Astrocyte (in vitro differentiated cells and primary cell): Measurements from ENCODE around the gene WDHD1. TPM values are rescaled to one million over a fixed set of nuclear protein-coding genes. Genes with fewer than 3 reads are reported as not detected.

Experiments
- DNase-seq: peaks from one replicate; pipeline ENCODE4 v3.0.0-alpha.2; 2010; ENCODE audit warnings: low read depth
- FAIRE-seq: peaks from 2 replicates; lab custom pipeline; 2011; peaks lifted over from hg19 to GRCh38; lab: Jason Lieb, UNC
- H2AFZ ChIP-seq: 2 replicates; pipeline ENCODE4 v1.6.0; 2012; ENCODE audit warnings: low read depth, low read length, inconsistent platforms
- H3K27ac ChIP-seq: 2 replicates; pipeline ENCODE4 v1.5.1; 2011; ENCODE audit warnings: low read depth, low read length, inconsistent platforms
- H3K27me3 ChIP-seq: 2 replicates; pipeline ENCODE4 v1.6.0; 2011; ENCODE audit warnings: low read length, inconsistent platforms; ENCODE audit not compliant: insufficient read depth
- H3K36me3 ChIP-seq: 2 replicates; pipeline ENCODE4 v1.5.1; 2011; ENCODE audit warnings: low read length, inconsistent platforms; ENCODE audit not compliant: insufficient read depth
- H3K4me1 ChIP-seq: 2 replicates; pipeline ENCODE4 v1.5.1; 2011; ENCODE audit warnings: low read length, inconsistent platforms; ENCODE audit not compliant: insufficient read depth
- H3K4me2 ChIP-seq: 2 replicates; pipeline ENCODE4 v1.6.0; 2012; ENCODE audit warnings: low read length, inconsistent platforms
- H3K4me3 ChIP-seq: 2 replicates; pipeline ENCODE4 v1.5.1; 2011; ENCODE audit warnings: low read depth, mild to moderate bottlenecking, low read length, inconsistent platforms; ENCODE audit not compliant: insufficient read depth
- H3K79me2 ChIP-seq: 2 replicates; pipeline ENCODE4 v1.6.0; 2012; ENCODE audit warnings: mild to moderate bottlenecking, low read length, inconsistent platforms; ENCODE audit not compliant: insufficient read depth
- H3K9ac ChIP-seq: 2 replicates; pipeline ENCODE4 v1.6.0; 2012; ENCODE audit warnings: mild to moderate bottlenecking, low read length, inconsistent platforms
- H3K9me3 ChIP-seq: 2 replicates; pipeline ENCODE4 v1.5.1; 2012; ENCODE audit warnings: low read depth, mild to moderate bottlenecking, low read length, inconsistent platforms; ENCODE audit not compliant: insufficient read depth
- H4K20me1 ChIP-seq: 2 replicates; pipeline ENCODE4 v1.6.0; 2012; ENCODE audit warnings: low read length, inconsistent platforms; ENCODE audit not compliant: insufficient read depth
- H3K27ac Mint-ChIP-seq: one replicate; pipeline ENCODE4 v1.8.0; 2021; ENCODE audit warnings: mild to moderate bottlenecking, mixed read lengths; ENCODE audit not compliant: unreplicated experiment
- H3K27me3 Mint-ChIP-seq: one replicate; pipeline ENCODE4 v1.8.0; 2021; ENCODE audit warnings: low read depth, mixed read lengths; ENCODE audit not compliant: unreplicated experiment
- H3K36me3 Mint-ChIP-seq: one replicate; pipeline ENCODE4 v1.8.0; 2021; ENCODE audit warnings: low read depth, mixed read lengths; ENCODE audit not compliant: unreplicated experiment
- H3K4me1 Mint-ChIP-seq: one replicate; pipeline ENCODE4 v1.8.0; 2021; ENCODE audit warnings: low read depth, mixed read lengths; ENCODE audit not compliant: unreplicated experiment
- H3K4me3 Mint-ChIP-seq: one replicate; pipeline ENCODE4 v1.8.0; 2021; ENCODE audit warnings: mild to moderate bottlenecking, moderate library complexity, mixed read lengths; ENCODE audit not compliant: unreplicated experiment
- H3K9me3 Mint-ChIP-seq: one replicate; pipeline ENCODE4 v1.8.0; 2021; ENCODE audit warnings: mild to moderate bottlenecking, mixed read lengths; ENCODE audit not compliant: unreplicated experiment
- EZH2 ChIP-seq: IDR thresholded peaks from 2 replicates; pipeline ENCODE4 v1.6.1; 2012; ENCODE audit warnings: mild to moderate bottlenecking, low read length, inconsistent platforms; ENCODE audit not compliant: insufficient read depth
- total RNA-seq: library from RNA; stranded (reverse); gene quantifications from 2 replicates; pipeline ENCODE4 v1.2.1, GENCODE V29; 2021
- TF ChIP-seq, protein P1 (sequence below): IDR thresholded peaks from 2 replicates; pipeline ENCODE4 v1.5.1; 2011; ENCODE audit warnings: low read depth, mild to moderate bottlenecking, inconsistent platforms, low read length, moderate library complexity; ENCODE audit not compliant: insufficient read depth

WDHD1 gene
- total RNA-seq, 1 donor from 2014 or later: 9.3 TPM

DNA sequence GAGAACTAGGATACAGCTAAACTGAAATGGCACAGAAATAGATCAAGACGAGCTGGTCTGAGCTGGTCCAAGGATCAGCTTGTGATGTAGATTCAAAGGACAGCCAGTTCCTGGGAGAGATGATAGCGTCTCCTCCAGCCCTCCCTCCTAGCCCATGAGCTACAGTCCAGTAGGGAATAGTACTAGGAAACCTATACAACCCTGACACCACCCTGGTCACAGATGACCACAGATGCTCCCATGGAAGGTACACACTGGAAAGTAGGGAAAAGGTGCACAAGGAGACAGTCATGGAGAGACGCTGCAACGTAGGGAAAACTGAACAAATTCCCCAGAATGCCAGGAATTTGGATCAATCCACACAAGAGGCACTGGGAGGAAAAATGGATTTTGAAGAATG is 131.2 kb downstream of the WDHD1 start:
- no peaks in the 10 kb centered on the region for H3K79me2 ChIP-seq
- no peaks in the 10 kb centered on the region for H3K36me3 ChIP-seq
- Mint-ChIP-seq H3K4me1 (peaks cover 8% of the 10 kb centered on the region), H3K27me3 (no peaks in the 10 kb centered on the region), H3K9me3 (no peaks in the 10 kb centered on the region), H3K4me3 (no peak overlapping the region), H3K36me3 (no peaks in the 10 kb centered on the region), H3K27ac (no peak overlapping the region)
- H3K27me3 ChIP-seq: no peaks in the 10 kb centered on the region
- no peak overlapping the region for H3K27ac ChIP-seq
- FAIRE-seq (no peak), DNase-seq (no peak)
- no peak overlapping the region for H3K9ac ChIP-seq
- H3K4me2 ChIP-seq: no peak overlapping the region
- H3K4me1 ChIP-seq: no peaks in the 10 kb centered on the region
- TF ChIP-seq, protein P1, sequence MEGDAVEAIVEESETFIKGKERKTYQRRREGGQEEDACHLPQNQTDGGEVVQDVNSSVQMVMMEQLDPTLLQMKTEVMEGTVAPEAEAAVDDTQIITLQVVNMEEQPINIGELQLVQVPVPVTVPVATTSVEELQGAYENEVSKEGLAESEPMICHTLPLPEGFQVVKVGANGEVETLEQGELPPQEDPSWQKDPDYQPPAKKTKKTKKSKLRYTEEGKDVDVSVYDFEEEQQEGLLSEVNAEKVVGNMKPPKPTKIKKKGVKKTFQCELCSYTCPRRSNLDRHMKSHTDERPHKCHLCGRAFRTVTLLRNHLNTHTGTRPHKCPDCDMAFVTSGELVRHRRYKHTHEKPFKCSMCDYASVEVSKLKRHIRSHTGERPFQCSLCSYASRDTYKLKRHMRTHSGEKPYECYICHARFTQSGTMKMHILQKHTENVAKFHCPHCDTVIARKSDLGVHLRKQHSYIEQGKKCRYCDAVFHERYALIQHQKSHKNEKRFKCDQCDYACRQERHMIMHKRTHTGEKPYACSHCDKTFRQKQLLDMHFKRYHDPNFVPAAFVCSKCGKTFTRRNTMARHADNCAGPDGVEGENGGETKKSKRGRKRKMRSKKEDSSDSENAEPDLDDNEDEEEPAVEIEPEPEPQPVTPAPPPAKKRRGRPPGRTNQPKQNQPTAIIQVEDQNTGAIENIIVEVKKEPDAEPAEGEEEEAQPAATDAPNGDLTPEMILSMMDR: no peak
- no peak for TF ChIP-seq EZH2
- H3K9me3 ChIP-seq: no peaks in the 10 kb centered on the region
- no peak overlapping the region for H2AFZ ChIP-seq
- no peak overlapping the region for H3K4me3 ChIP-seq
- H4K20me1 ChIP-seq: no peaks in the 10 kb centered on the region

DNA sequence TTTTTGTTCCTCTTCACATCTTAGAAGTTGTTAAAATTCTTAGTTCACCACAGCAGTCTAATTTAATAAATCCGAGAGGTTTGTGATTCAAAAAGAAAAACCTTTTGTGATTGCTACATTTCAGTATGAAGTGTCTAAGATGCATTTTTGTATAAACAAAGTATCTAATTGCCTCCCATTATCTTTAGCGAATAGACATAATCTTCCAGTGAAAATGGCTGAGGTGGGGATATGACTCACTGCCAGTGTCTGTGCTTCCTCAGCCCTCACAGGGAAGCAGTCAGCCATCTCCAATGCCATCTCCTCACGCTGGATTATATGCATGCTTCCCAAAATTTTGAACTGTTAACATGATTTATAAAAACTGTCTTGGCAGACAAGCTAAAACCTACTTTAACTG is 131.9 kb downstream of the WDHD1 start:
- H2AFZ ChIP-seq: no peak overlapping the region
- no peak overlapping the region for H3K27ac ChIP-seq
- no peaks in the 10 kb centered on the region for H3K27me3 Mint-ChIP-seq
- no peaks in the 10 kb centered on the region for H4K20me1 ChIP-seq
- H3K4me1 Mint-ChIP-seq: peaks cover 5% of the 10 kb centered on the region
- H3K27ac Mint-ChIP-seq: no peak overlapping the region
- no peak overlapping the region for H3K4me2 ChIP-seq
- no peak overlapping the region for H3K4me3 ChIP-seq
- H3K79me2 ChIP-seq: no peaks in the 10 kb centered on the region
- H3K36me3 Mint-ChIP-seq: no peaks in the 10 kb centered on the region
- no peak overlapping the region for H3K9ac ChIP-seq
- no peak for TF ChIP-seq EZH2
- TF ChIP-seq, protein P1: no peak
- H3K9me3 ChIP-seq: no peaks in the 10 kb centered on the region
- no peaks in the 10 kb centered on the region for H3K36me3 ChIP-seq
- no peaks in the 10 kb centered on the region for H3K9me3 Mint-ChIP-seq
- no peaks in the 10 kb centered on the region for H3K27me3 ChIP-seq
- no peak overlapping the region for H3K4me3 Mint-ChIP-seq
- FAIRE-seq (no peak), DNase-seq (peak; percentile 21)
- H3K4me1 ChIP-seq: no peaks in the 10 kb centered on the region

DNA sequence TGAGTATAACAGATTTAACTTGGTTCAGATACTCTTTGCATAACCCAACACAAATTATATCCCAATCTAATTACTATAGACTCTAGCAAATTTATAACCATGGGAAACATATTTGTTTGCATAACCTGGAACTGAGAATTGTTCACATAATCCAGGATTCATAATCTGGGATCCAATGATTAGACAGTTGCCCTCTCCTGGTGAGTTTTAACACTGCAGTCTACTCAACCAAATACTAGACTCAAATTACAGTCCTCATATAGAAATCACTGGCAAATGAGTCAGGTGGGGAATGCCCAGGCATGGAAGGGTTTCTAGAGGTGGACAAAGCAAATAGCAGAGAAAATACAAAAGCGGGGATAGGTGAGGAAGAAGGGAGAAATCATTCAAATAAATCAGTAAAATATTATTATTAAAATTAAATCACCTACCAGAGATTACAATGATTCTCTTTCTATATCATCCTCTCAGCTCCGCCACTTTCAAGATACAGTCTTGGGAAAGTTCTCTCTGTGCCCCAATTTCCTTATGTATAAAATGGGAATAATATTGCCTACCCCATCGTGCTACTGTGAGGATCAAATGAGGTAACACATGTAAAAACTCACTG is 133.6 kb downstream of the WDHD1 start:
- H3K4me1 Mint-ChIP-seq: peaks cover 6% of the 10 kb centered on the region
- Histone ChIP-seq H3K4me3 (no peak overlapping the region), H3K27me3 (no peaks in the 10 kb centered on the region), H3K27ac (no peak overlapping the region), H3K4me1 (no peaks in the 10 kb centered on the region), H3K79me2 (no peaks in the 10 kb centered on the region), H3K9me3 (no peaks in the 10 kb centered on the region), H2AFZ (no peak overlapping the region), H3K4me2 (no peak overlapping the region), H3K36me3 (no peaks in the 10 kb centered on the region), H4K20me1 (no peaks in the 10 kb centered on the region), H3K9ac (no peak overlapping the region)
- no peaks in the 10 kb centered on the region for H3K36me3 Mint-ChIP-seq
- FAIRE-seq (peak; percentile 58), DNase-seq (peak; percentile 52)
- no peaks in the 10 kb centered on the region for H3K9me3 Mint-ChIP-seq
- H3K4me3 Mint-ChIP-seq: no peak overlapping the region
- no peak overlapping the region for H3K27ac Mint-ChIP-seq
- TF ChIP-seq, protein P1: peak; percentile 85
- no peak for TF ChIP-seq EZH2
- H3K27me3 Mint-ChIP-seq: no peaks in the 10 kb centered on the region
